WTC11 (cell line): ENCODE measurements around the gene CAPN11.

Source experiments
- CBFB ChIP-seq: sonication (generic); formaldehyde crosslinking; IDR thresholded peaks from 2 replicates; pipeline ENCODE4 v1.8.1; 2022; ENCODE audit warnings: mild to moderate bottlenecking, low read depth, missing genetic modification reagents
- FOXJ3 ChIP-seq: sonication (generic); formaldehyde crosslinking; IDR thresholded peaks from 2 replicates; pipeline ENCODE4 v1.9.0; 2021; ENCODE audit warnings: missing genetic modification reagents, mild to moderate bottlenecking, borderline replicate concordance
- FOXK1 ChIP-seq: sonication (generic); formaldehyde crosslinking; IDR thresholded peaks from 2 replicates; pipeline ENCODE4 v1.8.0; 2022; ENCODE audit warnings: mild to moderate bottlenecking, moderate library complexity, missing genetic modification reagents
- IRF2 ChIP-seq: sonication (generic); formaldehyde crosslinking; IDR thresholded peaks from 2 replicates; pipeline ENCODE4 v1.8.0; 2022; ENCODE audit warnings: low read depth, missing genetic modification reagents, borderline replicate concordance
- MXD4 ChIP-seq: fragments of 250-450 bp; sonication (Bioruptor Pico); IDR thresholded peaks from 2 replicates; pipeline ENCODE4 v1.8.0; 2021; ENCODE audit warnings: mild to moderate bottlenecking, moderate library complexity, borderline replicate concordance
- TCF7 ChIP-seq: sonication (generic); formaldehyde crosslinking; IDR thresholded peaks from 2 replicates; pipeline ENCODE4 v1.8.0; 2022; ENCODE audit warnings: mild to moderate bottlenecking, low read depth, missing genetic modification reagents, moderate library complexity
- ZBTB21 ChIP-seq: sonication (generic); formaldehyde crosslinking; IDR thresholded peaks from 2 replicates; pipeline ENCODE4 v1.8.1; 2023; ENCODE audit warnings: mild to moderate bottlenecking, missing genetic modification reagents, borderline replicate concordance
- ZNF317 ChIP-seq: sonication (generic); formaldehyde crosslinking; IDR thresholded peaks from 2 replicates; pipeline ENCODE4 v1.8.1; 2023; ENCODE audit warnings: low read depth, mild to moderate bottlenecking, moderate library complexity, missing genetic modification reagents, borderline replicate concordance
- ZNF396 ChIP-seq: fragments of 250-450 bp; sonication (Bioruptor Pico); IDR thresholded peaks from 2 replicates; pipeline ENCODE4 v1.8.0; 2021; ENCODE audit warnings: mild to moderate bottlenecking, moderate library complexity, borderline replicate concordance
- TF ChIP-seq, protein P1 (sequence below): sonication (generic); formaldehyde crosslinking; IDR thresholded peaks from 2 replicates; pipeline ENCODE4 v1.8.0; 2022; ENCODE audit warnings: mild to moderate bottlenecking, missing genetic modification reagents
- TF ChIP-seq, protein P2 (sequence below): fragments of 250-450 bp; sonication (Bioruptor Pico); IDR thresholded peaks from 2 replicates; pipeline ENCODE4 v1.9.0; 2021; ENCODE audit warnings: mild to moderate bottlenecking
- TF ChIP-seq, protein P3 (sequence below): fragments of 200-600 bp; IDR thresholded peaks from 2 replicates; pipeline ENCODE4 v1.8.0; 2022; ENCODE audit warnings: antibody characterized with exemption
- TF ChIP-seq, protein P4 (sequence below): sonication (generic); formaldehyde crosslinking; IDR thresholded peaks from 2 replicates; pipeline ENCODE4 v1.8.1; 2023; ENCODE audit warnings: mild to moderate bottlenecking, missing genetic modification reagents
- TF ChIP-seq, protein P5 (sequence below): sonication (generic); formaldehyde crosslinking; IDR thresholded peaks from 2 replicates; pipeline ENCODE4 v1.8.1; 2022; ENCODE audit warnings: low read depth, mild to moderate bottlenecking, moderate library complexity, missing genetic modification reagents, borderline replicate concordance

DNA sequence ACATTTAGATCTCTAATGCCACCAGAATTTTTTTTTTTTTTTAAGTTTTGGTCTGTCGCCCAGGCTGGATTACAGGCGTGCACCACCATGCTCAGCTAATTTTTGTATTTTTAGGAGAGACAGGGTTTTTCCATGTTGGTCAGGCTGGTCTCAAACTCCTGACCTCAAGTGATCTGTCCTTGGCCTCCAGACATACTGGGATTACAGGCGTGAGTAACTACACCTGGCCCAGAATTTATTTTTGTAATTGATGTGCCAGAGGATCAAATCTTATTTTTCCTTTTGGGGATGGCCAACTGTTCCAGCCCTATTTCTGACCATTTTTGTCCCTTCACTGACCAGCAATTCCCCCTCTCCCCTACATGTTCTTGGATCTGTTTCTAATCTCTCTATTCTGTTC lies 40.1 kb downstream of the CAPN11 start:
- TF ChIP-seq CBFB (CRISPR knock-in tag), result no peak
- no peak for TF ChIP-seq ZNF317
- no peak for TF ChIP-seq FOXJ3 (CRISPR knock-in tag)
- TF ChIP-seq, protein P1, sequence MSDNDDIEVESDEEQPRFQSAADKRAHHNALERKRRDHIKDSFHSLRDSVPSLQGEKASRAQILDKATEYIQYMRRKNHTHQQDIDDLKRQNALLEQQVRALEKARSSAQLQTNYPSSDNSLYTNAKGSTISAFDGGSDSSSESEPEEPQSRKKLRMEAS (CRISPR knock-in tag), result no peak
- no peak for TF ChIP-seq FOXK1
- TF ChIP-seq, protein P2, sequence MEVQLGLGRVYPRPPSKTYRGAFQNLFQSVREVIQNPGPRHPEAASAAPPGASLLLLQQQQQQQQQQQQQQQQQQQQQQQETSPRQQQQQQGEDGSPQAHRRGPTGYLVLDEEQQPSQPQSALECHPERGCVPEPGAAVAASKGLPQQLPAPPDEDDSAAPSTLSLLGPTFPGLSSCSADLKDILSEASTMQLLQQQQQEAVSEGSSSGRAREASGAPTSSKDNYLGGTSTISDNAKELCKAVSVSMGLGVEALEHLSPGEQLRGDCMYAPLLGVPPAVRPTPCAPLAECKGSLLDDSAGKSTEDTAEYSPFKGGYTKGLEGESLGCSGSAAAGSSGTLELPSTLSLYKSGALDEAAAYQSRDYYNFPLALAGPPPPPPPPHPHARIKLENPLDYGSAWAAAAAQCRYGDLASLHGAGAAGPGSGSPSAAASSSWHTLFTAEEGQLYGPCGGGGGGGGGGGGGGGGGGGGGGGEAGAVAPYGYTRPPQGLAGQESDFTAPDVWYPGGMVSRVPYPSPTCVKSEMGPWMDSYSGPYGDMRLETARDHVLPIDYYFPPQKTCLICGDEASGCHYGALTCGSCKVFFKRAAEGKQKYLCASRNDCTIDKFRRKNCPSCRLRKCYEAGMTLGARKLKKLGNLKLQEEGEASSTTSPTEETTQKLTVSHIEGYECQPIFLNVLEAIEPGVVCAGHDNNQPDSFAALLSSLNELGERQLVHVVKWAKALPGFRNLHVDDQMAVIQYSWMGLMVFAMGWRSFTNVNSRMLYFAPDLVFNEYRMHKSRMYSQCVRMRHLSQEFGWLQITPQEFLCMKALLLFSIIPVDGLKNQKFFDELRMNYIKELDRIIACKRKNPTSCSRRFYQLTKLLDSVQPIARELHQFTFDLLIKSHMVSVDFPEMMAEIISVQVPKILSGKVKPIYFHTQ (CRISPR knock-in tag), result no peak
- TF ChIP-seq, protein P3, sequence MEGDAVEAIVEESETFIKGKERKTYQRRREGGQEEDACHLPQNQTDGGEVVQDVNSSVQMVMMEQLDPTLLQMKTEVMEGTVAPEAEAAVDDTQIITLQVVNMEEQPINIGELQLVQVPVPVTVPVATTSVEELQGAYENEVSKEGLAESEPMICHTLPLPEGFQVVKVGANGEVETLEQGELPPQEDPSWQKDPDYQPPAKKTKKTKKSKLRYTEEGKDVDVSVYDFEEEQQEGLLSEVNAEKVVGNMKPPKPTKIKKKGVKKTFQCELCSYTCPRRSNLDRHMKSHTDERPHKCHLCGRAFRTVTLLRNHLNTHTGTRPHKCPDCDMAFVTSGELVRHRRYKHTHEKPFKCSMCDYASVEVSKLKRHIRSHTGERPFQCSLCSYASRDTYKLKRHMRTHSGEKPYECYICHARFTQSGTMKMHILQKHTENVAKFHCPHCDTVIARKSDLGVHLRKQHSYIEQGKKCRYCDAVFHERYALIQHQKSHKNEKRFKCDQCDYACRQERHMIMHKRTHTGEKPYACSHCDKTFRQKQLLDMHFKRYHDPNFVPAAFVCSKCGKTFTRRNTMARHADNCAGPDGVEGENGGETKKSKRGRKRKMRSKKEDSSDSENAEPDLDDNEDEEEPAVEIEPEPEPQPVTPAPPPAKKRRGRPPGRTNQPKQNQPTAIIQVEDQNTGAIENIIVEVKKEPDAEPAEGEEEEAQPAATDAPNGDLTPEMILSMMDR, result no peak
- TF ChIP-seq, protein P4, sequence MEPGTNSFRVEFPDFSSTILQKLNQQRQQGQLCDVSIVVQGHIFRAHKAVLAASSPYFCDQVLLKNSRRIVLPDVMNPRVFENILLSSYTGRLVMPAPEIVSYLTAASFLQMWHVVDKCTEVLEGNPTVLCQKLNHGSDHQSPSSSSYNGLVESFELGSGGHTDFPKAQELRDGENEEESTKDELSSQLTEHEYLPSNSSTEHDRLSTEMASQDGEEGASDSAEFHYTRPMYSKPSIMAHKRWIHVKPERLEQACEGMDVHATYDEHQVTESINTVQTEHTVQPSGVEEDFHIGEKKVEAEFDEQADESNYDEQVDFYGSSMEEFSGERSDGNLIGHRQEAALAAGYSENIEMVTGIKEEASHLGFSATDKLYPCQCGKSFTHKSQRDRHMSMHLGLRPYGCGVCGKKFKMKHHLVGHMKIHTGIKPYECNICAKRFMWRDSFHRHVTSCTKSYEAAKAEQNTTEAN (CRISPR knock-in tag), result no peak
- no peak for TF ChIP-seq IRF2 (CRISPR knock-in tag)
- TF ChIP-seq TCF7 (CRISPR knock-in tag), result no peak
- TF ChIP-seq, protein P5, sequence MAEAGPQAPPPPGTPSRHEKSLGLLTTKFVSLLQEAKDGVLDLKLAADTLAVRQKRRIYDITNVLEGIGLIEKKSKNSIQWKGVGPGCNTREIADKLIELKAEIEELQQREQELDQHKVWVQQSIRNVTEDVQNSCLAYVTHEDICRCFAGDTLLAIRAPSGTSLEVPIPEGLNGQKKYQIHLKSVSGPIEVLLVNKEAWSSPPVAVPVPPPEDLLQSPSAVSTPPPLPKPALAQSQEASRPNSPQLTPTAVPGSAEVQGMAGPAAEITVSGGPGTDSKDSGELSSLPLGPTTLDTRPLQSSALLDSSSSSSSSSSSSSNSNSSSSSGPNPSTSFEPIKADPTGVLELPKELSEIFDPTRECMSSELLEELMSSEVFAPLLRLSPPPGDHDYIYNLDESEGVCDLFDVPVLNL (CRISPR knock-in tag), result no peak
- TF ChIP-seq ZNF396 (CRISPR knock-in tag), result no peak
- no peak for TF ChIP-seq MXD4 (CRISPR knock-in tag)
- no peak for TF ChIP-seq ZBTB21
